ENCODE measurements around the gene PRDM16. TPM values are rescaled to one million over a fixed set of nuclear protein-coding genes. Genes with fewer than 3 reads are reported as not detected.
A peak's percentile ranks its signal among the peaks of the same experiment; 100 is the strongest.

PRDM16 gene
- total RNA-seq, 1 donor from 2014 or later, result not detected

- no peak for DNase-seq (ENCODE audit: low read depth)
These were observed 260.8 kb downstream of the PRDM16 start for GRCh38 chr1:3329640-3330281.

DNA sequence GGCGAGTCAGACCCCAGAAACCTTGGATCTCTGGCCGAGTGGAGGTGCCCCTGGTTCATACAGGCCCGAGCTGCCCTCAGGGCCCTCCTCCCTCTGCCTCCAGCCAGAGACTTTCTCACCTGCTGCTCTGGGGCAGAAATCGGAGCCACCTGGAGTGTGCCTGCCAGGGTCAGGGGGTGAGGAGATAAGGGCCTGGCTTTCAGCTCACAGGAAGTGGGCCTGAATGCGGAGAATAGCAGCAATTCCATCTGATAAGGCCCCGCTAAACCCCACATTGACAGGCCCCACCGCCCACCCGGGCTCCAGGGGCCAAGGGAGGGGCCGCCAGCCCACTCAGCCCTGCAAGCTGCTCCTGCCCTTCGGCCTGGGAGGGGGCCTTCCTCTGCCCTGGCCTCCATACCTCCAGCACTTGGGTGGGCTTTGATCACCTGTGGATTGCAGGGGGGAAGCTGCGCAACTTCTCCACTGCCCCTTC, 261.8 kb downstream of the PRDM16 start:
- no peak for DNase-seq (ENCODE audit: low read depth)

GRCh38 chr1:3331564-3331963, 262.6 kb downstream of the PRDM16 start:
- DNase-seq (ENCODE audit: low read depth), result no peak

GRCh38 chr1:3332043-3332442, 263.0 kb downstream of the PRDM16 start:
- DNase-seq (ENCODE audit: low read depth), result no peak

- DNase-seq (ENCODE audit: low read depth), result no peak
These were observed 263.7 kb downstream of the PRDM16 start for GRCh38 chr1:3332662-3333061.

DNA sequence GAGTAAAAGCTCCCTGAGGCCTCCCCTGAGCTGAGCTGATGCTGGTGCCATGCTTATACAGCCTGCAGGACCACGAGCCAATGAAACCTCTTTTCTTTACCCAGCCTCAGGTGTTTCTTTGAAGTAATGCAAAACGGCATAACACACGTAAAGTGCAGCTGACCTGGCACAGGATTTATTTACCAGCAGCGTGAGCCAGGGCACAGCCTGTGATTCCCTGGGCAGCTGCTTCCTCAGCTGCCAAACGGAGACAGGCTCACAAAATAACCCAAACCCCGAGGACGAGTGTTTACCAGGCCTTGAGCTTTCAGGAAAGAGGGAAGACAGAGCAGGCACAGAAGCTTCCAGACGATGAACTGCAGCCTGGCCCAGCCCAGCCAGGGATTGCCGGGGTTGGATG, 264.9 kb downstream of the PRDM16 start:
- DNase-seq (ENCODE audit: low read depth), result peak; percentile 24

- no peak for DNase-seq (ENCODE audit: low read depth)
These were observed 265.4 kb downstream of the PRDM16 start for GRCh38 chr1:3334366-3334765.

DNA sequence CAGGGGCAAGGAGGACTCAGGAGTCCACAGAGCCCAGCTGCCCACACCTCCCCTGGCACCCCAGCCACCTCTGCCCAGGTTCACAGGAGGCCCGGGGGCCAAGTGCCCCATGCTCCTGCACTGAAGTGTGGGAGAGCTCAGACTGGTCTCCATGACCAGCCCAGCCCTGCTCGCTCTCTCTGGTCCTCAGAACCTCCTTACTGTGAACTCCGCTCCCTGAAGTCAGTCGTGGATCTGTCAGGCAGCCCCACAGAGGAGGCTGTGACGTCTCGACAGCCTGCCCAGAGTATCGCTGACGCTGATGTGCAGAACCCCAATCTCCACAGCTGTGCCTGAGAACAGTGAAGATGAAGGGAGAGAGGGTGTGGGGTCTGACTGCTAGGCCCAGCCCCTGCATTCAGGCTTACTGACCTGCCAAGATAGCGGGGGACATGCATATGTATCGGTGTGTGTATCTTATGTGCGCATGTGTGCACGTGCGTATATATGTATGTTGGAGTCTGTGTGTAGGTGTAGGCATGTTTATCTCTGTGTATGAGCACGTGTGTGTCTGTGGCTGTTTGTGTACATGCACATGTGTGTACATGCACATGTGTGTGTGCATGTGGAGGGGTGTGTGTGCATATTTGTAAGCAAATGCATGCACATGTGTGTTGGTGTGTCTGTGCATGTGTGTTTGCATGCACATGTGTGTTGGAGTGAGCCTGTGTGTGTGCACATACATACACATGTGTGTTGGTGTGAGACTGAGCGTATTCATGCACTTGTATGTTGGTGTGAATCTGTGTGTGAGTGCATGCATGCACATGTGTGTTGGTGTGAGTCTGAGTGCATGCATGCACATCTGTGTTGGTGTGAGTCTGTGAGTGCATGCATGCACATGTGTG, 267.0 kb downstream of the PRDM16 start:
- DNase-seq (ENCODE audit: low read depth), result no peak

DNA sequence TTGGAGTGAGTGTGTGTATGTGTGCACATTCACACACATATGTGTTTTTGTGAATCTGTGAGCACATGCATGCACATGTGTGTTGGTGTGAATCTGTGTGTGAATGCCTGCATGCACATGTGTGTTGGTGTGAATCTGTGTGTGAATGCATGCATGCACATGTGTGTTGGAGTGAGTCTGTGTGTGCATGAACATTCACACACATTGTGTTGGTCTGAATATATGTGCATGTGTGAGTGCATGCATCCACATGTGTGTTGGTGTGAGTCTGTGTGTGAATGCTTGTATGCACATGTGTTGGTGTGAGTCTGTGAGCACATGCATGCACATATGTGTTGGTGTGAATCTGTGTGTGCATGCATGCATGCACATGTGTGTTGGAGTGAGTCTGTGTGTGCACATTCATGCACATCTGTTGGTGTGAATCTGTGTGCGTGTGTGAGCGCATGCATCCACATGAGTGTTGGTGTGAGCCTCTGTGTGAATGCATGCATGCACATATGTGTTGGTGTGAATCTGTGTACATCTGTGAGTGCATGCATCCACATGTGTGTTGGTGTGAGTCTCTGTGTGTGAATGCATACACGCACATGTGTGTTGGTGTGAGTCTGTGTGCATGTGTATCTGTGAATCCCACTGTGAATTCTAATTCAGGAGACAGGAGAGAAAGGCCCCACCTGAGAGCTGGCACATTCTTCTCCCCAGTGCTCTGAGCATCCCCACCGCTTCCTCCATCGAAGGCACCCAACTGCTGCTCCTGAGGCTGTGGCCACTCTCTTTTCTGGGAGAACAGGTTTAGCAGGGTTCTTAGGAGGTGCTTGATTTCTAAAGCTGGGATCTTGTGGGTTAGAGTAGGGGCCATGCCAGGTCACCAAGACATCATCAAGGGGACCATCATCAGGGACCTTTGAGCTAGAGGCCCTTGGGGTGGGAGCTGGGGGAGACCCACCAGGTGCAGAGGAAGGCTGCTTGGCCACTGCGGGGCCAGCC, 267.9 kb downstream of the PRDM16 start:
- DNase-seq (ENCODE audit: low read depth), result no peak

DNA sequence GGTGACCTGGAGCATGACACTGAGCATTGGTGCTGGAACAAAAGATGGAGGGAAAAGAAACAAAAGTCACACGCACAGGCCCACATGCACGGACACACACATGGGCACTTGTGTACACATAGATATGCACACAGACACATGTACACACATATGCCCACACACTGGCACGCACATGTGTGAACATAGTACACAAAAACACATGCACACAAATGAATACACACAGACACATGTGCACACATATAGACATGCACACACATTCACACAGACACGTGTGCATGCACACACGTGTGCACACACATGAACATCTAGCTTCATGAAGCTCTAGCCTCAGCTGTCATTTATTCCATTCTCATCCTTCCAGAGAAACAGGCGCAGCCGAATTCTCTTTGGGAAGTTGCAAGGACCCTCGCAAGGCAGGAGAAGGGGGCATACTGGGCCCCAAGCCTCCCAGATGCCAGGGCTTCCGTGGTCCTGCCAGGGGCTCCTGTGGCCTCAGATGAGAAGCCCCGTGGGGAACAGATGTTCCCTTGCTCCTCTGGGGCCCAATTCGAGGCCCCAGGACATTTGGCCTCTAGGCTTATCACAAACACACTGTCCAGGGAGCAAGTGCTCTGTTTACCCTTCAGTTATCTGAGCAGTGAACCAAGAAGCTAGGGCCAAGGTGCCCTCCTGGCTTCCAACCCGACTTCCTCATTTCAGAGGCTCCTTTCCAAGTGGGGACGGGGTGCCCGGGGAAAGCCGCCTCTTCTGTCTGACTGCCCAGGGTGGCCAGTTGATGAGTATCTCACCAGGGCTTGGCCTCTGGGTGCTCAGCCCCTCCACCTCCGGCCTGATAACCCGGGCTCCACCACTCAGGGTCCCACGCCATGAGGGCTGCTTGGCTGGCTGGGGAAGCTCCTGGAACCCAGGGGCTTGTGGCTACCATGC, 269.1 kb downstream of the PRDM16 start:
- DNase-seq (ENCODE audit: low read depth), result no peak

DNA sequence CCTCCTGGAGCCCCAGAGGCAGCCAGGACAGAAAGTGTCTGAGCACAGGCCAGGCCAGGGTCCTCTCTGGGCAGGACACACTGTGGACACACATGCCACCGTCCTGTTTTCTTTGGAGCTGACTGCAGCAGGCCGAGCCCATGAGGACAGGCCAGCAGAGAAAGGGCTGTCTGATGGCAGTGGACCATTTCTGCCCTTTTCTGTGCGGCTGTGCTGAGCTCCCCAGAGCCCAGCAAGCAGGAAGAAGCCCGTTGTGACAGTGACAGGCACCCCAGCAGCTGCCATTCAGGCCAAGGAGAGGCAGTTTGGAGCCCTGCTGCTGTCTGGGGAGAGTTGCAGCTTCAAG, 269.7 kb downstream of the PRDM16 start:
- no peak for DNase-seq (ENCODE audit: low read depth)

DNA sequence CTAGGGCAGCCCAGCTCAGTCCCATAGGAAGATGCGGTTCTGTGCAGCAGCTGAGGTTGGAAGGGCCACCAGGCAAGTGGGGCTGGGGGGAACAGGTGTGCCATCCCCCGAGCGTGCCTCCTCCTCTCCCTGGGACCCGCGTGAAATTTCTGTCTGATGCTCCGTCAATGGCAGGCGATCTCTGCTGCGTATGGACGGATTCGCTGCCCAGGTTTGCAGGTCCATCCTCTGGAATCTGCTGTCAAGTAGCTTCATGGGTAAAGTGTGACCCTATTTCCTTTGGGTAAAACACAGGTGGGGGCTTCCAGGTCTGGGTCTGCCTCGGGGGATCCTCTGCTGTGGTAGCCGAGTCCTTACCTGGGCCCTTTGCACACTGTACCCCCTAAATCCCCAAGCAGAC, 270.9 kb downstream of the PRDM16 start:
- DNase-seq (ENCODE audit: low read depth), result no peak

DNA sequence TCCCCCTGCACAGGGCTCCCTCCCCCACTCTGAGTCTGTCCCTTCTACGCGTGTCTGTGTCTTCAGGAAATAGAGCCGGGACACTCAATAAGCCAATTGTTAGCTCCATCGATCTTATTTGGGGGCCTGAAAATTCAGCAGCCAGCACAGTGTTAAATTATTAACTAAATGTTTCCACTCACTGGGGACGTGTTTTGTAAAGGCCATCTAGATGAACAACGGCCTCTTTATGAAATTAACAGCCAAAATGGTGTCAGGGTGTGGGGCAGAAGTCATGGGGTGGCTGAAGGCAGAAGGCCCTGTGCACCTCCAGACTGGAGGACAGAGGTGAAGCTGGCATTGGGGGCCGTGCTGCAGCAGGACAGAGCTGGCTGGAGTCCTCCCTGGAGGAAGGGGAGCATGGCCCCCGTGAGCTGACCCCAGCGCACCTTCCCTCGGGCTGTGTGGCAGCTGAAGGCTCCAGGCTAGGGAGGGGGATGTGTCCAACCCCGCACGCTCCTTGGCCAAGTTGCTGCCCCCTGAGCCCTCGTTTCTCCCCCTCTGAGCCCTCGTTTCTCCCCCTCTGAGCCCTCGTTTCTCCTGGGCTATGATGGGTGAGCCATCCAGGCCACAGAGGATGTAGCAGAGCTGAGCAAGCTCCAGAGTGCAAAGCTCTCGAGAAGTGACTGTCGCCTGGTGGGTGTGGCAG, 271.7 kb downstream of the PRDM16 start:
- DNase-seq (ENCODE audit: low read depth), result no peak

- DNase-seq (ENCODE audit: low read depth), result no peak
These were observed 272.4 kb downstream of the PRDM16 start for GRCh38 chr1:3341236-3341994.

DNA sequence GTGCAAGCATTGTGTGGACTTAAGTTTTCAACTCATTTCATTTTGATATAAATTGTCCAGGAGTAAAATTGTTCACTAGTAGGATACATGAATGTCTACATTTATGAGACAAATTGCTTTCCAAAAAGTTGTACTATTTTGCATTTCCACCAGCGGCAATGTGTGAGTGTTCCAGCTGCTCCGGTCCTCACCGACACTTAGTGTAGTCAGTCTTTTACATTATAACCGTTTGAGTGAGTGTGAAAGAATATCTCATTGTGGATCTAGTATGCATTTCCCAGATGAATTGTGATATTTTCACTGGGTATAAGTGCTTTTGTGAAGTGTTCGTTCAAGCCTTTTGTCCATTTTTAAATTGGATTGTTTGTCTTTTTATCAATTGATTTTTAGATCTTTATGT, 274.0 kb downstream of the PRDM16 start:
- DNase-seq (ENCODE audit: low read depth), result no peak

DNA sequence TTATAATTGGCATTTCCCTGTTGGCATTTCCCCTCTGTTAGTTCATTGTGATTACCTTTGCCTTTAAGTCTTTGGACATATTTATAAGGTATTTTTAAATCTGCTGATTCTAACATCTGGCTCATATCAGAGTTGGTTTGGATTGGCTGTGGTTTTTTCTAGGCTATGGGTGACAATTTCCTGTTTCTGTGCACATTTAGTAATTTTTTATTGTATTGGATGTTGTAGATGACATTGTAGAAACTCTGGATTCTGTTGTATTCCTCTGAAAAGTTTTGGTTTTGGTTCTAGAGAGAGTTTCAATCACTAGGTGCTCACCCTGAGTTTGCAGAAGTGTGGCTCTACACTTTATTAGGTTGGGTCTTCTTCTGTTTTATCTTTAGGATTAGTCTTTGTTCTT, 275.4 kb downstream of the PRDM16 start:
- DNase-seq (ENCODE audit: low read depth), result no peak

GRCh38 chr1:3345792-3346191, 276.8 kb downstream of the PRDM16 start:
- DNase-seq (ENCODE audit: low read depth), result no peak

DNA sequence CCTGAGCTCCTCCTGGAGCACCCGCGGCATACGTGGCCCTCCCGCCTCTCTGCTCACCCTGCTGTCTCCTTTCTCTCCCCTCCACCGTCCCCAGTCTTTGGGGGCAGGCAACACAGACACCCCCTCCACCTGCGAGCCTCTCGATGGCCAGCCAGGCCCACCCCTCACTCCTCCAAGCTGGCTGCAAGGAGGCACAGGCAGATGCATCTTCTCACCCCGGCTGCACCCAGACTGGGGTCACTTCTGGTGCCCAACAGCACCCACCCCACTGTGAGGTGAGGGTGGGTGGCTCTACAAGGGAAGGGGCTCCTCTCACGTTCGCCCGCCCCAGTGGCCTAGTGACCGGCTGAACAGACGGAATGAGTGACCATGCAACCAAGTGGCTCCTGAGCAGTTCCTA, 277.5 kb downstream of the PRDM16 start:
- no peak for DNase-seq (ENCODE audit: low read depth)
